IMR-90 (cell line): ENCODE results near the gene CNTFR. TPM values are rescaled to one million over a fixed set of nuclear protein-coding genes. Genes with fewer than 3 reads are reported as not detected.

Experiments used
- ATAC-seq: fragments of 200-7000 bp; cut with Tn5 transposase; 2 replicates; pipeline ENCODE4 v1.9.1; 2020; ENCODE audit warnings: low read depth, mild to moderate bottlenecking, moderate library complexity
- BruUV-seq: library from RNA; stranded (reverse); fragments of 400-500 nt; replicated peaks from 2 replicates; lab custom pipeline; 2021; lab: Mats Ljungman, UMichigan
- CTCF ChIA-PET: fragments of 300-600 bp; formaldehyde crosslinking; extraction: SDS; loops from one replicate; lab custom pipeline; 2021; ENCODE audit warnings: antibody characterized with exemption; lab: Yijun Ruan, JAX
- POLR2A ChIA-PET: fragments of 300-600 bp; sonication (Branson Sonifier 250); formaldehyde crosslinking; loops from one replicate; lab custom pipeline; 2022; ENCODE audit warnings: antibody characterized with exemption; ENCODE audit not compliant: unreplicated experiment; lab: Charles Lee
- DNase-seq: peaks from one replicate; pipeline ENCODE4 v3.0.0; 2013
- H2AFZ ChIP-seq: replicated peaks from 2 replicates; pipeline ENCODE3; 2013; ENCODE audit warnings: low read length, mild to moderate bottlenecking; ENCODE audit not compliant: poor library complexity
- H2AK5ac ChIP-seq: 2 replicates; pipeline ENCODE4 v1.6.1; 2013; ENCODE audit warnings: low read depth, low read length, inconsistent platforms
- H2AK9ac ChIP-seq: replicated peaks from 2 replicates; pipeline ENCODE3; 2013; ENCODE audit warnings: mild to moderate bottlenecking, low read depth, low read length, moderate library complexity; ENCODE audit not compliant: poor library complexity
- H2BK120ac ChIP-seq: 2 replicates; pipeline ENCODE4 v1.6.1; 2013; ENCODE audit warnings: low read depth, low read length, inconsistent platforms
- H2BK15ac ChIP-seq: 3 replicates; pipeline ENCODE4 v1.6.1; 2013; ENCODE audit warnings: low read depth, low read length, inconsistent platforms
- H2BK20ac ChIP-seq: 2 replicates; pipeline ENCODE4 v1.6.1; 2013; ENCODE audit warnings: low read depth, mild to moderate bottlenecking, inconsistent platforms, low read length, moderate library complexity
- H2BK5ac ChIP-seq: 2 replicates; pipeline ENCODE4 v1.6.1; 2013; ENCODE audit warnings: mild to moderate bottlenecking, low read depth, low read length, inconsistent platforms; ENCODE audit not compliant: poor library complexity, severe bottlenecking
- H3K14ac ChIP-seq: replicated peaks from 2 replicates; pipeline ENCODE4 v1.6.1; 2013; ENCODE audit warnings: low read depth, low read length, inconsistent platforms
- H3K18ac ChIP-seq: 2 replicates; pipeline ENCODE4 v1.6.1; 2013; ENCODE audit warnings: low read depth, low read length, control low read depth
- H3K23ac ChIP-seq: 2 replicates; pipeline ENCODE4 v1.6.1; 2013; ENCODE audit warnings: low read depth, low read length, inconsistent platforms
- H3K27ac ChIP-seq: 2 replicates; pipeline ENCODE4 v1.5.1; 2013; ENCODE audit warnings: mild to moderate bottlenecking, control low read depth, low read length; ENCODE audit not compliant: insufficient read depth
- H3K27me3 ChIP-seq: 2 replicates; pipeline ENCODE4 v1.6.1; 2013; ENCODE audit warnings: low read length; ENCODE audit not compliant: control insufficient read depth, insufficient read depth
- H3K36me3 ChIP-seq: 2 replicates; pipeline ENCODE4 v1.6.1; 2013; ENCODE audit warnings: low read length, mixed read lengths; ENCODE audit not compliant: control insufficient read depth, insufficient read depth
- H3K4ac ChIP-seq: 2 replicates; pipeline ENCODE4 v1.6.1; 2013; ENCODE audit warnings: low read depth, low read length, inconsistent platforms
- H3K4me1 ChIP-seq: 2 replicates; pipeline ENCODE4 v1.6.1; 2013; ENCODE audit warnings: low read length, mixed read lengths; ENCODE audit not compliant: control insufficient read depth, insufficient read depth
- H3K4me2 ChIP-seq: 2 replicates; pipeline ENCODE4 v1.6.1; 2013; ENCODE audit warnings: low read depth, mild to moderate bottlenecking, control low read depth, low read length, moderate library complexity
- H3K4me3 ChIP-seq: 2 replicates; pipeline ENCODE4 v1.5.1; 2013; ENCODE audit warnings: low read depth, mild to moderate bottlenecking, control low read depth, low read length, moderate library complexity; ENCODE audit not compliant: insufficient read depth
- H3K56ac ChIP-seq: 2 replicates; pipeline ENCODE4 v1.6.1; 2013; ENCODE audit warnings: low read length, inconsistent platforms; ENCODE audit not compliant: insufficient read depth; ENCODE audit errors: extremely low read depth
- H3K79me1 ChIP-seq, 2 experiments: 2 replicates each; pipeline ENCODE4 v1.6.1; 2013; ENCODE audit warnings: low read length in 2 of 2, inconsistent platforms in 1 of 2, low read depth in 1 of 2
- H3K9ac ChIP-seq: 2 replicates; pipeline ENCODE4 v1.6.1; 2013; ENCODE audit warnings: low read depth, low read length, control low read depth
- H3K9me1 ChIP-seq: 2 replicates; pipeline ENCODE4 v1.6.1; 2013; ENCODE audit warnings: low read length, inconsistent platforms; ENCODE audit not compliant: insufficient read depth
- H3K9me3 ChIP-seq: 2 replicates; pipeline ENCODE4 v1.6.1; 2013; ENCODE audit warnings: low read length; ENCODE audit not compliant: control insufficient read depth, insufficient read depth
- H4K20me1 ChIP-seq: 2 replicates; pipeline ENCODE4 v1.6.1; 2013; ENCODE audit warnings: low read length, inconsistent platforms; ENCODE audit not compliant: insufficient read depth
- H4K5ac ChIP-seq: 2 replicates; pipeline ENCODE4 v1.6.1; 2013; ENCODE audit warnings: mild to moderate bottlenecking, low read depth, low read length, control low read depth
- H4K8ac ChIP-seq, 2 experiments: 2 replicates each; pipeline ENCODE4 v1.6.1; 2013; ENCODE audit warnings: low read depth in 2 of 2, low read length in 2 of 2, control low read depth in 1 of 2, inconsistent platforms in 1 of 2
- H4K91ac ChIP-seq: 2 replicates; pipeline ENCODE4 v1.6.1; 2013; ENCODE audit warnings: low read depth, low read length, inconsistent platforms; ENCODE audit not compliant: insufficient read depth
- BHLHE40 ChIP-seq: fragments of 150-350 bp; IDR thresholded peaks from 2 replicates; pipeline ENCODE4 v1.6.1; 2016; ENCODE audit warnings: mild to moderate bottlenecking, low read depth, low read length
- CEBPB ChIP-seq: IDR thresholded peaks from 2 replicates; pipeline ENCODE4 v1.6.1; 2012; ENCODE audit warnings: low read depth, low read length, improper control_type of control experiment
- CHD1 ChIP-seq: IDR thresholded peaks from 2 replicates; pipeline ENCODE4 v1.6.1; 2012; ENCODE audit warnings: low read depth, low read length, improper control_type of control experiment
- CTCF ChIP-seq: conservative IDR thresholded peaks from 2 replicates; pipeline ENCODE4 v1.5.1; 2012; ENCODE audit warnings: mild to moderate bottlenecking, low read depth, low read length, improper control_type of control experiment
- ELK1 ChIP-seq: fragments of 150-350 bp; IDR thresholded peaks from 2 replicates; pipeline ENCODE4 v1.6.1; 2016; ENCODE audit warnings: low read depth, mild to moderate bottlenecking, low read length, moderate library complexity, borderline replicate concordance
- FOS ChIP-seq: fragments of 150-350 bp; IDR thresholded peaks from 2 replicates; pipeline ENCODE4 v1.6.1; 2016; ENCODE audit warnings: low read depth, low read length
- MXI1 ChIP-seq: IDR thresholded peaks from 2 replicates; pipeline ENCODE4 v1.6.1; 2012; ENCODE audit warnings: low read depth, mild to moderate bottlenecking, low read length, moderate library complexity, borderline replicate concordance
- NFE2L2 ChIP-seq: fragments of 150-350 bp; IDR thresholded peaks from 2 replicates; pipeline ENCODE4 v1.6.1; 2016; ENCODE audit warnings: low read depth, mild to moderate bottlenecking, low read length
- RAD21 ChIP-seq: IDR thresholded peaks from 2 replicates; pipeline ENCODE4 v1.6.1; 2012; ENCODE audit warnings: low read length, improper control_type of control experiment
- SMC3 ChIP-seq: fragments of 150-350 bp; IDR thresholded peaks from 2 replicates; pipeline ENCODE4 v1.6.1; 2016; ENCODE audit warnings: low read depth, mild to moderate bottlenecking, antibody characterized with exemption, low read length, moderate library complexity
- WGBS, 2 experiments: methylation state at CpG; one replicate each; pipeline versions ENCODE4 v1.1.5 to v1.1.7; 2013; ENCODE audit warnings: missing lambda C conversion rate in 2 of 2; ENCODE audit not compliant: insufficient read length in 1 of 2; ENCODE audit errors: extremely low coverage in 2 of 2; 5-methylcytosine and 5-hydroxymethylcytosine counted together
- dilution Hi-C: fragments of 300-500 bp; cut with HindIII; formaldehyde crosslinking; loops from one replicate; pipeline ENCODE4 v1.14.3; 2018; ENCODE audit warnings: low sequenced_read_pairs; ENCODE audit not compliant: unreplicated experiment
- in situ Hi-C: fragments of 300-500 bp; cut with MboI; formaldehyde crosslinking; loops from 3 replicates; pipeline ENCODE4 v1.14.3; 2019; ENCODE audit warnings: low sequenced_read_pairs, inconsistent platforms, mixed read lengths
- intact Hi-C: fragments of 100-400 bp; cut with micrococcal nuclease; formaldehyde crosslinking; loops from 2 replicates; pipeline ENCODE4 v1.10.0; 2022
- polyA plus RNA-seq, 3 experiments: library from polyadenylated mRNA; depleted of rRNA; stranded (reverse); fragments of >200 nt; gene quantifications; 2 replicates each; pipeline ENCODE4 v1.2.3, GENCODE V29; 2012; ENCODE audit warnings: low replicate concordance in 1 of 3
- total RNA-seq: library from RNA; depleted of rRNA; stranded (reverse); fragments of >200 nt; gene quantifications from 2 replicates; pipeline ENCODE4 v1.2.3, GENCODE V29; 2012
- TF ChIP-seq, protein P1 (sequence below): fragments of 150-350 bp; IDR thresholded peaks from 2 replicates; pipeline ENCODE4 v1.6.1; 2017; ENCODE audit warnings: mild to moderate bottlenecking, antibody characterized with exemption, low read length, low read depth

CNTFR gene
- total and polyA plus RNA-seq, 2 of the 4 experiments (the other 2 are of a cell fraction) = not detected

GRCh38 chr9:34633166-34633565 is 43.6 kb upstream of the CNTFR start:
- Histone ChIP-seq H3K9ac (no peak overlapping the region), H4K5ac (no peak overlapping the region), H2BK120ac (no peak overlapping the region), H3K4me2 (no peak overlapping the region), H3K36me3 (peaks cover 6% of the 10 kb centered on the region), H4K91ac (no peak overlapping the region), H4K20me1 (peaks cover 9% of the 10 kb centered on the region; the same call in 1 of the 2 replicates), H2AK9ac (no peak overlapping the region), H3K27ac (no peak overlapping the region), H3K79me1 (peaks cover 13 to 32% of the 10 kb centered on the region in 2 experiments), H2BK5ac (no peak overlapping the region), H2BK15ac (no peak overlapping the region), H3K23ac (no peak overlapping the region), H2AFZ (no peak overlapping the region), H2BK20ac (no peak overlapping the region), H3K4ac (no peak overlapping the region), H3K27me3 (peaks cover 30% of the 10 kb centered on the region), H3K56ac (no peak overlapping the region), H3K4me3 (no peak overlapping the region), H4K8ac (no peak overlapping the region), H3K9me3 (no peaks in the 10 kb centered on the region), H3K18ac (no peak overlapping the region), H3K14ac (no peak overlapping the region), H3K9me1 (peaks cover 12% of the 10 kb centered on the region; the same call in 1 of the 2 replicates), H3K4me1 (peaks cover 6% of the 10 kb centered on the region), H2AK5ac (no peak overlapping the region)
- in situ Hi-C loops (no loop called here), intact Hi-C loops (no loop called here), dilution Hi-C loops (no loop called here)
- no peak for ATAC-seq
- POLR2A ChIA-PET = no interaction called here
- TF ChIP-seq CEBPB (no peak), MXI1 (no peak), FOS (no peak), ELK1 (no peak), BHLHE40 (no peak), SMC3 (no peak), NFE2L2 (no peak), CHD1 (no peak), RAD21 (no peak), CTCF (no peak)
- TF ChIP-seq, protein P1, sequence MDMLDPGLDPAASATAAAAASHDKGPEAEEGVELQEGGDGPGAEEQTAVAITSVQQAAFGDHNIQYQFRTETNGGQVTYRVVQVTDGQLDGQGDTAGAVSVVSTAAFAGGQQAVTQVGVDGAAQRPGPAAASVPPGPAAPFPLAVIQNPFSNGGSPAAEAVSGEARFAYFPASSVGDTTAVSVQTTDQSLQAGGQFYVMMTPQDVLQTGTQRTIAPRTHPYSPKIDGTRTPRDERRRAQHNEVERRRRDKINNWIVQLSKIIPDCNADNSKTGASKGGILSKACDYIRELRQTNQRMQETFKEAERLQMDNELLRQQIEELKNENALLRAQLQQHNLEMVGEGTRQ = no peak
- no peak for DNase-seq
- BruUV-seq = no TSS peak
- CTCF ChIA-PET = interaction anchor here (0.6 to 1.7 kb wide), 6 partner anchors 13 to 375 kb away, joined by 3 to 16 read pairs (median 5); partner anchors contain the start of genes DCTN3, GALT and RPP25L
- 70% methylated on average over 3 of the region's 5 CpGs; no CpG with 5 or more reads in 1 of the 2 experiments for WGBS, 2 experiments
